8988T (cell line): ENCODE data around the gene USP13.
"Not testable (repeated sequence)": the region's sequence is repeated elsewhere in the genome, so short reads cannot be mapped to it uniquely, and the experiment has no call there.

Source experiments
- DNase-seq: peaks from one replicate; pipeline ENCODE4 v3.0.0; 2011

USP13 gene

DNA sequence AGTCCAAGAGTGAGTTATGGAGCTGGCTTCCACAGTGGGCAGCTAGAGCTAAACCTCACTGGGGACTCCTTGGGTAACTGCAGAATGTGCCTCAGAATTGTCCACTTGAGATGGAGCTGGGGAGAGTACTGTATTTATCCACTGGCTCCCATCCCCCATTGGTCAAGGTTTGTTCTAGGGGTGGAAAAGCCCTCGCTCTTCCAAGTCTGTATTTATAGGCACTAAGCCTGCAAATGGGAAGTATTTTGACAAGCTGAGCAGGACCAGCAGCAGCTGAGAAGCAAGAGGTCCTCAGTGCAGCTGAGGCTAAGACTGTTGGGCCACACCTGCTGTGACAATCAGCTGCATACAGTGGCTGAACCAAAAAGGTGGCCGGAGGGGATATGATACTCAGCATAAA is 5.8 kb downstream of the USP13 start:
- no peak for DNase-seq

DNA sequence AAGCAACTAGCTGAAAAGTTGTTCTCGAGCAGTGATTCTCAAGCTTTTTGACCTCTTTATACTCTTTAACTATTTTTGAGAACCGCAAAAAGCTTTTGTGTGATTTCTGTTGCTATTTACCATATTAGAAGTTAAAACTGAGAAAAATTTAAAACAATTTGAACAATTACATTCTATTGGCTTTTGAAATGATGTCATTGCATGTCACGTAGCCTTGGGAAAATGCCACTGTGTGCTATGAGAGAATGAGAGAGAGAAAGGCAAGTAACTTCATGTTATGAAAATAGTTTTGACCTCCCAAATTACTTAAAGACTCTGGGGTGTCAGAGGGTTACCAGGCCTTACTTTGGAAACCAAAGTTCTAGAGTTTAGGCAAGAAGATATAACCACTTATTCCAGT is 8.0 kb downstream of the USP13 start:
- no peak for DNase-seq

DNA sequence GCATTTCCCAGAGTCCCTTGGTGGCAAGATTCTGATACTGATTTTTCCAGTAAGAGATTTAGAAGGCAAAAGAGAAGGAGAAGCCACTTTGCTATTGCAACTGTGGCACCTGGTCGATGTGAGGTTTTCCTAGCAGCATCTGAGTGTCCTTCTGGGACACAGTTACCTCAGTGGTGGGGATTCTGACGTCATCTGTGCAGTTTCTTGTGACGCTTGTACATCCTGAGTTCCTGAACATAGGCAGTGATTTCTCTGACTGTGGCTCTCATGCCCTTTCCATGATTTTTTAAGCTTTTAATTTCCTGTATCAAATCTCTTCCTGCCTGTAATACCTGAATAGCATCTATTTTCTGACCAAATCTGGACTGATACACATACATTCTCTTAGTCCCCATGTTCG is 8.9 kb downstream of the USP13 start:
- no peak for DNase-seq

DNA sequence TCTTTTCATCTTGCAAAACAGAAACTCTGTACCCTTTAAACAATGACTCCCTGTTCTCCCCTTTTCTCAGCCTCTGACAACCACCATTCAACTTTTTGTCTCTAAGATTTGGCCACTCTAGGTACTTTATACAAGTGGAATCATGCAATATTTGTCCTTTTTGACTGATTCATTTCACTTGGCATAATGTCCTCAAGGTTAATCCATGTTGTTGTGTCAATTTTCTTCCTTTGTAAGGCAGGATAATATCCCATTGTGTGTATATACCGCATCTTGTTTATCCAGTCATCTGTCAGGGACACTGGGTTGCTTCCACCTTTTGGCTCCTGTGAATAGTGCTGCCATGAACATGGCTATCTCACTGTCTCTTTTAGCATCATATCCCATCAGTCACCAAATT is 10.3 kb downstream of the USP13 start:
- no peak for DNase-seq

DNA sequence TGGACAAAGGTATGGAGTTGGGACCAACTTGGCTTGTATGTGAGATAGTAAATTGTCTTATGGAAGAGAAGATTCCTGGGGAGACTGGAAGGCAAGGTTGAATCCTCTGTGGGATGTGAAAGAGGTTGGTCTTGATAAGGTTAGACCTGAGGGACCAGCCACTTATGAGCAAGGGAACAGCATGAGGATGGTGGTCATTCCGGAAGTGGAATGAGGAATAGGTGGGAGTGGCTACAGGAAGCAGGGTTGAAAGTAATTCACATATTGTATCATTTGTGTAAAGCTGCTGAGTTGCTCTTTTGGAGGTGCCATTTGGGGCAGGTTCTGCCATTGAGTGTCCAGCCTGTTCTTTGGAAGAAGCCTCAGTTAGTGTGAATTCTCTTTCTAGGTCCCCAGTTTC is 13.2 kb downstream of the USP13 start:
- no peak for DNase-seq

DNA sequence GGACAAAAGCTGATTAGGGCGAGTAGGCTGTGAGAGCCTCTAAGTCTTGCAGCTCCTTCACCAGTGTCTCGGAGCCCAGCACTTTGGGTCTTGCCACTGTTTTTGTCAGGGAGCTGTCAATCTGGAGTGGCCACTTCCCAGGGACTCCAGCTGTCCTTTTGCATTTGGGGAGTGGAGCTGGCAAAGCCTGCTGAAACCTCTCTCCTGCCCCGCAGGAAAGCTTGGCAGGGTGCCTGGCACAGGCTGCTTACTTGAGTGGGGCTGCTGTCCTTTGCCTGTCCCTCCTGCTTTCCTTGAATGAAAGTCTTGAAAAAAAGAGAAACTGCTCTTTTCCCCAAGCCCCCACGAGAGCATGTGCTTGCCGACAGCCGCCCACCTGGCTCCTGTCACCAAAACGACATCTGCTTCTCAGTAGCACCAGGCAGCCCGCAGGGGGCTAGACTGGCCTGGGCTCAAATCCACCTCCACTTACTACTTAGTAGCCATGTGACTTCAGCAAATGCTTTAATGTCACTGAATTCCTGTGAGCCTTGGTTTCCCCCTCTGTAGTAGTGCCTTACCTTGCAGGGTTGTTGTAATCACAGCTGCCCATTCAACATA is 13.7 kb downstream of the USP13 start:
- no peak for DNase-seq

DNA sequence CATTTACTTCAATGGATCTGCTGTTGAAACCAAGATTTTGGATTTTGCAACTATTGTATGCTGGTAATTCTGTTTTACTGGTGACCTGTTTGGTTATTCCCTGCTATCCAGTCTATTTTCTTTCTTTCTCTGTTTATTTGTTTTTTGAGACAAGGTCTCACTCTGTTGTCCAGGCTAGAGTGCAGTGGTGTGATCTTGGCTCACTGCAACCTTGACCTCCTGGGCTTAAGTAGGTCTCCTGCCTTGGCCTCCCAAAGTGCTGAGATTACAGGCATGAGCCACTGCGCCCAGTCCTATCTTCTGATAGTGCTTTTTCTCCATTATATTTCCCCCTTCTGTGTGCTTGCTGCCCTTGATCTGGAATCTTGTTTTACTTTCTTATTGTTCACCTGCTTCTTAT is 15.6 kb downstream of the USP13 start:
- no peak for DNase-seq

DNA sequence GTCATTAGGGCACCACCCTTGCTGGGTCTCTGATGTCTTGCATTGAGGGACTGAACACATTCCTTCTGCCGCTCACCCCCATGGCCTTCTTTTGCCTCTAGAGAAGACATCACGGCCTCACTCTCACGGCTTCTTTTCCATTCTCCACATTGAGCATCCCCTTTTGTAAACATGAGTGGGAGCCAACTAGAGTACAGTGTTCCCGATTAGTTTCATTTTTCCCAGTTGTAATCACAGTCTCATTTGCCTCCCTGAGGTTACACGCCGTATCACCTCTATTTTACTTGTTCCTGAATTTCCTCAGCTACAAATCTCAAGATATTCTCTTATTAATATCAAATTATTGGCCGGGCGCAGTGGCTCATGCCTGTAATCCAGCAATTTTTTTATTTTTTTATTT is 17.5 kb downstream of the USP13 start:
- DNase-seq = no peak

DNA sequence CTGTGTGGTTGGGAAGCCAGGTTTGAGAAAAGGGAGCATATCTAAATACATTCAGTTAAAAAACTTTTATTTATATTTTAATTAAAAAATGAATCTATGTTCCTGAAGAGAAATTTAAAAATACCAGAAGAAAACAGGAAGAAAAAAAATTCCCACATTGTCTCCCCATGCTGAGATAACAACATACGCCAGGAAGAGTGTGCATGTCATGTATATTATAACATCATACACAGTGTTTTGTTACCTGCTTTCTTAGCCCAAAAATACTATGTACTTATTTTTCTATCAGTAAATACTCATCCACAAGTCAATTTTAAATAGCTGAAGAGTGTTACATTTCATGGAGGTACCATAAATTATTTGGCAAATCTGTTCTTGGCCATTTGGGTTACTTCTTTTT is 18.5 kb downstream of the USP13 start:
- no peak for DNase-seq

DNA sequence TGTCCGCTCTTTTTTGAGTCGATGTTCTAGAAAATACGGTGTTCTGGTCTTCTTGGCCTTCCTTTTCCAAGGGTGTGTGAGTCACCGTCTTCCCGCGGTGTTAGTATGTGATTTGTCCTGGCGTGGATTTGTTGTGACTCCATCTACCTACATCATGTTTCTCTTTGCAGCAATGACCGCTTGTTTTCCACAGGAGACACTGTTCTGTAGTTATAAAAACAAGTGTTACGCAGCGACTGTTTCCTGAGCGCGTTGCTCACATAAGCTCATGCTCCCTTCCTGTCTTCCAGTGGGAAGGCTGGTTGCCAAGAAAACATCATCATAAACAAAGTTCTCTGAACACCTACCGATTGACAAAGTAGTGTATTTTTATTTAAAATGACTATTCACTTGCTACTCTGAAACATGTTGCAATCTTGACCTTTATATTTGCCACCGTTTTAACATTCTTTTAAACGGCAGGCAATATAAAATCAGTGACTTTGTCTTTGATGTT is 19.0 kb downstream of the USP13 start:
- DNase-seq = no peak

DNA sequence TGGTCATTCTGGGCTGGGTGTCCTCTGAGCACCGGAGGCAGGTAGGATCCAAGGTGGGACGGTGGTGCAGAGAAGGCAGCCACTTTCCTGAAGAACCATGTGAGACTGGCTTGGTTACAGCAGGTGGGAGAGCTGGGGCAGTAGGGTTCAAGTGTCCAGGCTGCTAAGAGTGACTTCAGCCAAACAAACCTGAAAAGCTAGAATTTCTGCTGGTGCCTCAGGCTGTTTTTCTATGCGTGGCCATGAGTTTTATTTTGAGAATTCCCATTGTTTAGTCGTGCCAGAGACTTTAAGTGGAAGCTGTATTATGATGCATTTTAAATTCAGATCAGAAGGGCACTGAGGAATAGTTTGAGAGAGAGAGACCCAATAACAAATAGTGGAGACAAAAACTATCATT is 20.1 kb downstream of the USP13 start:
- DNase-seq = no peak

DNA sequence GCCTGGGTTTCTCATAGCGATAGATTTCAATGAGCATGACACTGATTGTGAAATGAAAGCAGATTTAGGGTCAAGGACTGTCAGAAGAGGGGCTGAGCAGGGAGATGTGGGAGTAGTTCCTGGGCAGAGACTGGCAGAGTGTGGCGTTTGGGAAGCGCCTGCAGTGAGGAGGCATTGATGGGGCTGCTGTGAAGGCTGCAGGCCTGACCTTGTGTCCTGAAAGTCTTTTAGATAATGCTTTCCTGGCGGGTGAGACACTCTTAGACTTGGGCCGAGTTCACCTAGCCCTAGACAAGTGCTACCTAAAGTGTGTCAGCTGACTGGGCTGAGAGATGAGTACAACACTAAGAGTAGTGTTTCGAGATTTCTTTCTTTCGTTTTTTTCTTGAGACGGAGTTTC is 20.7 kb downstream of the USP13 start:
- no peak for DNase-seq

DNA sequence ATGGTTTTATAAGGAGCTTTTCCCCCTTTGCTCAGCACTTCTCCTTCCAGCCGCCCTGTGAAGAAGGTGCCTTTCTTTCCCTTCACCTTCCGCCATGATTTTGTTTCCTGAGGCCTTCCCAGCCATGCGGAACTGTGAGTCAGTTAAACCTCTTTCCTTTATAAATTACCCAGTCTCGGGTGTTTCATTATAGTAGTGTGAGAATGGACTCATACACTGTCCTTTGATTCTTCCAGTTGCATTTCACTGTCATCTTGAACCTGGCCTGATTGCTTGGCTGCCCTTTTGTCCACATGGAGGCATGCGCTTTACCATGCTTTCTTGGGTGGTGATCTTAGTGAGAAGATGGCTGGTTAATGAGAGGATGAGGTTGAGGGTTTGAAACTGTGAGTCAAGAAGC is 23.2 kb downstream of the USP13 start:
- no peak for DNase-seq

DNA sequence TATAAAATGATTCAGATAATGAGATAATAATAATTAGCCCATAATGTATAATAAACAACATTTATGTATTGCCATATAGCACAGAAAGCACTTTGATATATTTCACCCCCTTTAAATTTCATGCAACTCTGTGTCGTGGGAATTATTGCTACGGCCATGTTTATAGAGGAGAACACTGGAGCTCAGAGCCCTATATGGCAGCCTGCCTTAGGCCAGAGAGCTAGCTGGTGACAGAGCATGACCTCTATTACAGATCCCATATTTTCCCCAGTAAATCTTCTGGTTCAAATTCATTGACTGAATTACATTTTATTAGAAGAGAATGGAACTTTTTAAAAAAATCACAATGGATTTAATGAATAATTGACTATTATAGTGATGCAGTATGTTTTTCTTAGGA is 25.0 kb downstream of the USP13 start:
- no peak for DNase-seq

DNA sequence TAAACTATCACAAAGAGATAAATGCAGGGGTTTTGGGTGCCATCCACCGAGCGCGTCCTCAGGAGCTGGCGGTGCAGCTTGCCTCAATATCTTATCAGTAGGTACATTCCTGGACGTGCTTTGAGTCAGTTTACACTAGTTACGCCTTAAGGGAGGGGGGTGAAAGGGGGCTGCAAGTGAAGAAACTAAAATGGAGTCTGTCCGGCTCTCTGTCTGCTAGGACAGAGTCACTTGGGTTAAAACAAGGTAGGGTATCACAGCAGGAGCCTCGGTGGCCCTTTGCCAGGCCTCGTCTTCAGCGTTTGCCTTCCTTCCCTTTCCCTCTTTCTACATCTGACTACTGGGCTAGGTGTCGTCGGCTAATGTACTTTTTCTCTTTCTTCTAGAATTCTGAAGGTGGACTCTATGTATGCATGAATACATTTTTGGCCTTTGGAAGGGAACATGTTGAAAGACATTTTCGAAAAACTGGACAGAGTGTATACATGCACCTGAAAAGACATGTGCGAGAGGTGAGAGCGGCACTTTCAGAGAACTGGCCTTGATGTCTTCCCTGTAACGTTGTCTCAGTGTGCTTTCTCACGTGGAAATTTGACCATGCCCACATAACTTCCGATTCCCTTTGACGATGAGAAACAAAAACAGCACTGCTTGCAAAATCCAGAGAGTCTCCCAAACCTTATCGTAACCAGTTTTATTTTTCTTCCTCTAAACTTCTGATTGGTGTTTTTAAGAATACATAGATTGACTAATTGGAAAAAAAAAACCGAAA is 28.8 kb downstream of the USP13 start:
- DNase-seq = no peak

DNA sequence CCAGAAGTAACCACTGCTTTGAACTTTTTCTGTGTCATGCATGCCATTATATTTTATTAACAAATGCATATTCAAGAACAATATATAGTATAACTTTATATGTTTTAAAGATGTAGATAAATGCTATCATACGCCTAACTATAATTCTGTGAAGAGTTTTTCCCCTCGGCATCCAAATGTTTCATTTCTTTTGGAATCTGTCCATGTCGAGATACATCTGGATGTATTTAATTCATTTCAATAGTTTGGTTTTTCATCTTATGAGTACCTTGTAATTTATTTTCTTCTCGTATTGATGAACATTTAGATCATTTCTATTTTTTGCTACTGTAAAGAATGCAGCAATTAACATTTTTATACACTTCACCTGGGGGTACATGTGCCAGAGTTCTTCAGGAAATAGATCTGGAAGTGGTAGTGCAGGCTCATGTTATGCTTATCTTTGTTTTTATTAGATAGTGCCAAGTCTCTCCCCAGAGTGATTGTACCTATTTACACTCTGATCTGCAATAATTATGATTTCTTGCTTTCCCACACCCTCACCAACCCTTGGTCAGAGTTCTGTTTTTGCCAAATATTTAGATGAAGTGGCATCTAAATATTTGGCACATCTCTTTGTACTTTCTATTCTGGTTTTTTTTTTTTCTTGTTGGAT is 29.7 kb downstream of the USP13 start:
- DNase-seq = no peak

DNA sequence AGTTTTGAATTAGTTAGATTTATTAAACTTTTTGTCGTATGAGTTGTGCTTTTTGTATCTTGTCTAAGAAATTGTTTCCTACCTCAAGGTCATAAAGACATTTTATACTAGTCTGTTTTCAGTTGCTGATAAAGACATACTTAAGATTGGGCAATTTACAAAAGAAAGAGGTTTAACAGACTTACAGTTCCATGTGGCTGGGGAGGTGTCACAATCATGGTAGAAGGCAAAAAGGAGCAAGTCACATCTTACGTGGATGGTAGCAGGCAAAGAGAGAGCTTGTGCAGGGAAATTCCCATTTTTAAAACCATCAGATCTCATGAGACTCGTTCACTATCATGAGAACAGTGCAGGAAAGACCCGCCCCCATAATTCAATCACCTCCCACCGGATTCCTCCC is 30.4 kb downstream of the USP13 start:
- DNase-seq = not testable (repeated sequence)

DNA sequence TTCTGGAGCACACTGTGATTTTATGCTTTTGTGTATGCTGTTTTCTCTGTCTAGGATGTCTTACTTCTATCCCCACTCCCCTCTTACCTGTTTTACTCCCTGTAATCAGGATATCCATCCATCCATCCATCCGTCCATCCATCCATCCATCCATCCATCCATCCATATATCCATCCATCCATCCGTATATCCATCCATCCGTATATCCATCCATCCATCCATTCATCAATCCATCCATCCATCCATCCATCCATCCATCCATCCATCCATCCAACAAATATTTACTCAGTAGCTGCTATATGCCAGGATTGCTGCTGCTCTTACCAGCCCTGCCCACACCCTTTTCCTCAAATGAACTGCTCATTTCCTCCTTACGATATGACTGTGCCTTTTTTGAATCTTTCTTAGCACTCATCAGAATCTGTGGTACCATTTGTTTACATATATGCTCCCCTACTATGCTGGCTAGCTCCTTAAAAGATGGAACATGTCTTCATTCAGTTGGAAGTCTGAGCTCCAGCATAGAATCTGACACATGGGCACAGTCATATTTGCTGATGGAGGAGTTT is 35.2 kb downstream of the USP13 start:
- no peak for DNase-seq

DNA sequence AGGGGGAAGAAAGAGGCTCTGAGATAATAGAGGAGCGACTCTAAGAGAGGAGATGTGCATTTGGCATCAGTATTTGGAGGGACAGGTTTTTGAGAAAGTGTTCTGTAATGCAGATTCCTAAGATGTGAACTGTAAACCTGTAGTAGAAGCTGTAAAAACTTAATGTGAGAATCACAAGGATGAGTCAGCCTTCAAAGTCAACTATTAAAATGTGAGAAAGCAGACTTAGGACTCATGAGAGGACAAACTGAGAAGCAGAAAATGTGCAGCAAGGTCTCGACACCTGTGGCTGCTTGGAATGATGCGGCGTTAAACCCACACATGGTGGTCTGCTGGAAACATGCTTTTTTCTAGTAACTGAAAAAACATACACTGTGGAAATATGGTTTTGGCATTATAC is 36.0 kb downstream of the USP13 start:
- no peak for DNase-seq

DNA sequence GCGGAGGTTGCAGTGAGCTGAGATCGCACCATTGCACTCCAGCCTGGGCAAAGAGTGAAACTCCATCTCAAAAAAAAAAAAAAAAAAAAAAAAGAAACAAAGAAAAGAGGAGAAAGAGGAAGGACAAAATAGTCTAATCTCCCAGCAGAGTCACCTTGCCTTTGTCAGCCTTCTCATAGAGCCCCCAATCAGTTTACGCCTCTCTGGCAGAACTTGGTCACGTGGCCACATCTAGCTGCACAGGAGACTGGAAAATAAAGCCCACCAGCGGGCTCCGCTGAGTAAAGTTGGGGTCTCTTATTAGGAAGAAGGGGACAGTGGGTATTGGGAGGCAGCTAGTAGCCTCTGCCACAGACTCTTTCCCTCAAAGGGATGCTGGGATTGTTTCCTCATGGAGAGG is 41.9 kb downstream of the USP13 start:
- DNase-seq = no peak

DNA sequence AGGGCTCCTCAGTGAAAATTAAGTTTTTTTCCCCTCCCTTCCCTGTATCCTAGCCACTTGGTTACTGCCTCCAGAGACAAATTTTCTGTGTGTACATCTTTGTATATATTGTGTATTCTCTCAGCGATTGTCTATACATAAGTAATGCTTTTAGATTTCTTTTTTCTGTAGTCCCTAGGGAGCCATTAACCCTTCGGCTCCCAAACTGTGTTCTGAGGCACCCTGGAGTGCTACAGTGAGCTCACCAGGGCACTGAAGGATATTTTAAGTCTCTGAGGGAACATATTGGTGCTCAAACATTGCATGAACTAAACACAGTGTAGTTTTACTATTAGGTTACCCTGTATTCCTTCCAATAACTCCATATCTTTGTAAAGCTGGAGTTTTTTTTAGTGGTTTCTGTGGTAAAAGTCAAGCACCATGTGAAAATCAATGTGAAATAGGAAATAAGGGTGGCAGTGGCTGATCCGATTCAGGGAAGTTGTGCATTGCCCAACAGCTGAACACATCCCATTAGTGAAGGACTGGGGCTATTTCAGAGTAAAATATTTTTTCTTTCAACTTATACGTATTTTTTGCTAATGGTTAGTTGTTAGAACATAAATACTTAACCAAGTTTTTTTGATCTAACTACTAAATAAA is 43.0 kb downstream of the USP13 start:
- DNase-seq = no peak

DNA sequence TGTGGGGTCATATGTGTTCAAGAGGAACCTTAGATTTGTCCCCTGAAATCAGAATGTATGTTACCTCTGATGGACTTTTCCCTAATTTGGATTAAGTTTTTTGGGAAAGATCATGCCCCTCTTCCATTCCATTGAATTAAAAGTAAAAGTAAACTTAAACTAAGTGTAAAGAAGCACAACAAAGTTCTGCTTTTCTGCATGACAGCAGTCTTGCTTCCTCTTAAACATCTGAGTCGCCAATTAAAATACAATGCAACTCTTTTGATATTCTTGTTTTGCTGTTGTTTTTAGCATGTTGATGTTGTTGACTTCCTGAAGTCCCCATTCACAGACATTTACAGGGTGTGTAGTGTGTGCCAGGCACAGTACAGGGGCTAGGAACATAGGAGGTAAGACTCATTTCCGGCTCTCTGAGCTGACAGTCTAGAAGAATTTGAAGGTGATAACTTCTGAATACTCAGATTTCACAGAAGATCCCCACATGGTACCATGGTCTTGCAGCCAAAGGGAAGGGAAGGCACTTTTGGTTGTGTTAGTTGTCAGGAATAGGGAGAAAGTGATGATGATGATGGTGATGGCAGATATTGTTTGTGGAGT is 45.0 kb downstream of the USP13 start:
- no peak for DNase-seq

DNA sequence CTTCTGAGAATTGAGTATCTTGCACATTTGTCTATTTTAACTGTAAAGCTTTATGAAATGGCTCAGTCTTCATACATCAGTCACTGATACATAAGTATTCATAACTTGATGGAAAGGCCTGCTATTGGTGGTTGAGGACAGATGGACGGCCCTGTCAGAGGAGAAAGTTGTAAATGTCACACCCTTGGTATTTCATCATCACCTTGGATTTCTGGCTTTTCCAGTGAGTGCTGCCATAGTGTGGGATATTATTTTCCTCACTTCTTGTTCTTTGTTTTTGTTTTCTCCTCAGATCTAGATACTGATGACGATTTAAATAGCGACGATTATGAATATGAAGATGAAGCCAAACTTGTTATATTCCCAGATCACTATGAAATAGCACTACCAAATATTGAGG is 47.9 kb downstream of the USP13 start:
- DNase-seq = no peak
